ENCODE measurements around the gene CLEC14A.

DNA sequence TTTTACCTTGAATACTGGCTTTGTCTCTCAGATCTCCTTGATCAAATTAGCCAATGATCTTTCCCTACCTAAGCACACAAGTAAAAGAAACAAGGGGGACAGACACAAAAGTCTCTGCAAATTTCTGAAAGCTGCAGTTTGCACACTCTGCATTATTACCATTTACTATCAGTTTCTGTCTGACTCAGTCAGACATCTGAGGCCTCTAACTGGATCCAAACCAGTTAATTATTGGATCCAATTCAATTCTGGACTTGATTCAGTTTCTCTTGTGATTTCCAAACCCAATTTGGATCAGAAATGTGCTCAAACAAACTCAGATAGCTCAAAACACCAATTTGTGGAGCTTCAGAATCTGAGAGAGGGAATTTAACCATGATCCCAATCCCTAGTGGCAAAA is 31.6 kb downstream of the CLEC14A start:
- TF ChIP-seq, protein P1, sequence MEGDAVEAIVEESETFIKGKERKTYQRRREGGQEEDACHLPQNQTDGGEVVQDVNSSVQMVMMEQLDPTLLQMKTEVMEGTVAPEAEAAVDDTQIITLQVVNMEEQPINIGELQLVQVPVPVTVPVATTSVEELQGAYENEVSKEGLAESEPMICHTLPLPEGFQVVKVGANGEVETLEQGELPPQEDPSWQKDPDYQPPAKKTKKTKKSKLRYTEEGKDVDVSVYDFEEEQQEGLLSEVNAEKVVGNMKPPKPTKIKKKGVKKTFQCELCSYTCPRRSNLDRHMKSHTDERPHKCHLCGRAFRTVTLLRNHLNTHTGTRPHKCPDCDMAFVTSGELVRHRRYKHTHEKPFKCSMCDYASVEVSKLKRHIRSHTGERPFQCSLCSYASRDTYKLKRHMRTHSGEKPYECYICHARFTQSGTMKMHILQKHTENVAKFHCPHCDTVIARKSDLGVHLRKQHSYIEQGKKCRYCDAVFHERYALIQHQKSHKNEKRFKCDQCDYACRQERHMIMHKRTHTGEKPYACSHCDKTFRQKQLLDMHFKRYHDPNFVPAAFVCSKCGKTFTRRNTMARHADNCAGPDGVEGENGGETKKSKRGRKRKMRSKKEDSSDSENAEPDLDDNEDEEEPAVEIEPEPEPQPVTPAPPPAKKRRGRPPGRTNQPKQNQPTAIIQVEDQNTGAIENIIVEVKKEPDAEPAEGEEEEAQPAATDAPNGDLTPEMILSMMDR (IDR thresholded peaks at IDR 0.05): no peak
- TF ChIP-seq ZFX (IDR thresholded peaks at IDR 0.05; ENCODE audit: borderline replicate concordance): no peak

All from 22Rv1 (cell line).